LNCaP clone FGC (cell line): ENCODE data around the gene NOVA2.

Source experiments
- DNase-seq: peaks from one replicate; pipeline ENCODE4 v3.0.0-alpha.2; 2011; ENCODE audit warnings: low read depth
- H3K4me3 ChIP-seq: 2 replicates; pipeline ENCODE4 v1.5.1; 2011; ENCODE audit warnings: mild to moderate bottlenecking, low read depth, low read length, control low read depth
- TF ChIP-seq, protein P1 (sequence below): IDR thresholded peaks from 2 replicates; pipeline ENCODE4 v1.5.1; 2012; ENCODE audit warnings: mild to moderate bottlenecking; ENCODE audit not compliant: control insufficient read depth, insufficient read depth; ENCODE audit errors: extremely low read depth

NOVA2 gene

DNA sequence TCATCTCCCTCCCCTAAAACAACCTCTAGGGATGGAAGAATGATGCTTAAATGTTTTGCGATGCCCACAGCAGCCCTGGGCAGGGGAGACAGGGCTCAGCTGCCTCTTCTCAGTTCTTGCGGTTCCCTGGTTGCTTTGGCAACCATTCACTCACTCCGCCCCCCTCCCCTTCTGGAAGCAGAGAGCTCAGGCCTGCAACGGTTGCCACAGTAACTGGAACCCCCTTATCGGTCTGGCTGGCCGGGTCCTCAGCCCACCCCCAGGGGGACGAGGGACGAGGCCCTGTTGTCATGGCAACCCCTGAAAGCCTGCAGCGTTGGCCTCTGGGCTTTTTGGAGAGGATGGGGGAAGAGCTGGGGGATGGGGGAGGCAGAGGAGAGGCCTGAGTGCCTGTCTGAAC is 19.5 kb downstream of the NOVA2 start:
- no peak overlapping the region for H3K4me3 ChIP-seq
- no peak for DNase-seq
- TF ChIP-seq, protein P1, sequence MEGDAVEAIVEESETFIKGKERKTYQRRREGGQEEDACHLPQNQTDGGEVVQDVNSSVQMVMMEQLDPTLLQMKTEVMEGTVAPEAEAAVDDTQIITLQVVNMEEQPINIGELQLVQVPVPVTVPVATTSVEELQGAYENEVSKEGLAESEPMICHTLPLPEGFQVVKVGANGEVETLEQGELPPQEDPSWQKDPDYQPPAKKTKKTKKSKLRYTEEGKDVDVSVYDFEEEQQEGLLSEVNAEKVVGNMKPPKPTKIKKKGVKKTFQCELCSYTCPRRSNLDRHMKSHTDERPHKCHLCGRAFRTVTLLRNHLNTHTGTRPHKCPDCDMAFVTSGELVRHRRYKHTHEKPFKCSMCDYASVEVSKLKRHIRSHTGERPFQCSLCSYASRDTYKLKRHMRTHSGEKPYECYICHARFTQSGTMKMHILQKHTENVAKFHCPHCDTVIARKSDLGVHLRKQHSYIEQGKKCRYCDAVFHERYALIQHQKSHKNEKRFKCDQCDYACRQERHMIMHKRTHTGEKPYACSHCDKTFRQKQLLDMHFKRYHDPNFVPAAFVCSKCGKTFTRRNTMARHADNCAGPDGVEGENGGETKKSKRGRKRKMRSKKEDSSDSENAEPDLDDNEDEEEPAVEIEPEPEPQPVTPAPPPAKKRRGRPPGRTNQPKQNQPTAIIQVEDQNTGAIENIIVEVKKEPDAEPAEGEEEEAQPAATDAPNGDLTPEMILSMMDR = no peak

DNA sequence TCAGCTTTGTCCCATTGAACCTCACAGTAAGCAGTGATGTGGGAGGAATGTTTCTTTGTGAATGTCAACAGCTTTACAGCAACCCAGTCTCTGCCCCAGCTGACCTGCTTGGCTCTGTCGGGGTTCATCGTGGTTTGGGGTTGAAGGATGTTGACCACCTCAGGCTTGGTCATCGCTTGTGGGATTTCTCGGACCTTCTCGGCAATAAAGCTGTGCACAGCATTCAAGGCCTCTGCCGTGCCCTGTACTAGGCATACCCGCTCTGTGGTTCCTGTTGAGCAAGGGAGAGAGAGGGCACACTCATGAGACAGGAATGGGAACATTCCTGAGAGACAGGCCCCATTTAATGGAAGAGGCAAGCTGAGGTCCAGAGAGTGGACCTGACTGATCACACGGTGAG is 20.0 kb downstream of the NOVA2 start:
- H3K4me3 ChIP-seq = no peak overlapping the region
- DNase-seq = no peak
- TF ChIP-seq, protein P1 = no peak

DNA sequence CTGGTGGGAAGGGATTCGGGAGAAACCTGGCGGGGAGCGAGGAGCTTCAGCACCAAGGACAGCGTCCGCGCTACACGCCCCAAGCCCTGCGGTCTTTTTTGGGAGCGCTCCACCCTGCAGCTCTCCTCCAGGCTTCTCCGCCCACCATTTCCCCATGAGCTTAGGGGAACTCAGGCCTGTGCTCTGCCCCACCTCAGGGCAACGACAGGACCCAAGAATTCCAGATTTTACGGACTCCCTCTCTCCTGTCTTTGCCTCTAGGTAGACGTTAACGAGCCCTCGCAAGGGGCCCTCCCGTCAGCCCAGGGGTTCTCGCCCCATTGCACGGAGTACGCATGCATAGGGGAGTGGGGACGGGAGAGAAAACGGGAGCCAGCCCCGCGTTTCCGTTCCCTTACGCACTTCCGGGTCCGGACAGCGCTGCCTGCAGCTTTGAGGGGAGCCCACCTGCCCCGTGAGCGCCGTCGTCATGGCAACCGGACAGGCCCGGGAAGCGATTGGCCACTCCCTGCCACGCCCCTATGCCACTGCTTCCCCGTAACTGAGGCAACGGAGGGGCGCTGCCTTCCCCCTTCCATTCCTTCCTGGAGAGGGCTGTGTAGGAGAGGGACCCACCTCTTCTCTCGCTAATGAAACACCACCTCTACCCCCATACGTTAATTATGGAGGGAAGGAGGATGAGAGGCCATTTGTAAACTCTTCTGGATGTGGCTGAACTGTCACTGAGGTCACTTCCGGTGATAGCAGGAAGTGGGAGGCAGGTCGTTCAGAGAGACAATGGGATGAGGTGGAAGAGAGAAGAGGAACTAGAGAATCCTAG is 20.8 kb downstream of the NOVA2 start:
- TF ChIP-seq, protein P1 = no peak
- DNase-seq = no peak
- no peak overlapping the region for H3K4me3 ChIP-seq

DNA sequence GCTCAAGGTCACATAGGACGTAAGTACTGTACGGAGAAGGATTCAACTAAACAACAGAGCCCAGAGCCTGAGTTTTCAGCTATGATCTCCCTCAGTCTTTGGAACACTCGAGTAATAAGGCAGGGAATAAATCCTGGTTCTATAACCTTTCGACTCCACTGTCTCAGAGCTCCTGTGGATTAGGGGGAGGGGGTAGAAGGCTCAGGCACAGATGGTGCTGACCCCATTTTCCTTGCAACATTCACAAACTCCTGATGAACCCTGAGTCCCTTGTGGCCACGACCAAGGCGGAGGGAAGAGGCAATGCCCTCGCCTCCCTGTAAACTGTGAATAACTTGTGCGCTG is 21.4 kb downstream of the NOVA2 start:
- DNase-seq = no peak
- no peak overlapping the region for H3K4me3 ChIP-seq
- TF ChIP-seq, protein P1 = no peak

DNA sequence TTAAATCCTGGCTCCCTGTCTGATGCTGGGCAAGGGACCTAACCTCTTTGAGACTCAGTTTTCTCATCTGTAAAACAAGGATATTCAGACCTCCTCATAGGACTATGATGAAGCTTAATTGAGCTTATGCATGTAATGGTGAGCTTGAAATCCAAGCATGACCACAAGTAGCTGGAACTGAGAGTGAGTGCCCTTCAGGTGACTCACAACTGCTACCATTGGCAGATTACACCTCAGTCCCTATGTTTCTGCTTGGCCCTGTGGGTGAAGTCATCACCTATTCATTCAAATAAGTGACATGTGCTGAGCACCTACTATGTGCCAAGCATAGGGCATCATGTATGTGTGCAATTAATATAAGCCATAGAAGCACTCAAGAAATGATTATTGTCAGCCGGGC is 25.7 kb downstream of the NOVA2 start:
- no peak overlapping the region for H3K4me3 ChIP-seq
- DNase-seq = no peak
- TF ChIP-seq, protein P1 = no peak

DNA sequence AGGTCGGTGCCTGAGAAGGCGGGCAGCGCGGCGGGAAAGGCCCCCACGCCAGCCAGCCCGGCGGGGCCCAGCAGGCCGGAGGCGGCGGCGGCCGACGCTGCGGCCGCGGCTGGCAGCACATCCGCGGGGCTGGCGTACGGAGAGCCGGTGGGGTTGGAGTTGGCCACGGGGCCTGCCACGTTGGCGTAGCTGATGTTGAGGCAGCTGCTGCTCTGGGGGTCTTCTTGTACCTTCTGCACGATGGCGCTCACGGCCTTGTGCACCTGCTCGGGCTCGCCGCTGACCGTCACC is 33.2 kb downstream of the NOVA2 start:
- TF ChIP-seq, protein P1 = no peak
- DNase-seq = no peak
- H3K4me3 ChIP-seq = no peak overlapping the region

DNA sequence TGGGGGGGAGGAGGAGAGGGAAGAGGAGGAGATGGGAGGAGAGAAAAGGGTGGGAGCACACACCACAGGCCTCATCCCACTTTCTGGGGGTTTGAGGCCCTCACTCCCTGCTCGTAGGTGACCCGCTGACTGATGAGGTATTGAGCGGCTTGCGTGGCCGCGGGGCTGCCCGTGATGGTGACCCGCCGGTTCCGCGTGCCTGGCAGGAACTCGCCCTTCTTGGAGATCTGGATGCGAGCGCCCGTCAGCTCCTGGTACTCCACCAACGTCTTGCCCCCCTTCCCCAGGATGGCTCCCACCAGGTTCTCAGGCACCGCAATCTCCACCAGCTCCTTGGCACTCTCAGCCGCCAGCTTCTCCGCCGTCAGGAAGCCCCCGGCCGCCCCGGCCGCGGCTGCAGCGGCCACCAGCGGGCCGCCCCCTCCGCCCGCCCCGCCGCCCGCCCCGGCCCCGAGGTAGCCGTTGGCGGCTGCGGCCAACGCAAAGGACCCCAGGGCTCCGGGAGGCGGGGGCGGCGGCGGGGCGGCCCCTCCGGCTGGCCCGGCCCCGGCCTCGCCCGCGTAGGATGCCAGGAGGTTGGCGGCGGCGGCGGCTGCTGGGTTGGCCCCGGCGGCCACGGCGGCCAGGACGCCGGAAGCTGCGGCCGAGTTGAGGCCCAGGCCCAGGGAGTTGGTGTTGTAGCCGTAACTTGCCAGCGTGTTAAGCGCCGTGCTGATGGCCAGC is 33.7 kb downstream of the NOVA2 start:
- TF ChIP-seq, protein P1 = no peak
- no peak overlapping the region for H3K4me3 ChIP-seq

More for the DNA sequence above, 33.7 kb downstream of the NOVA2 start:
- DNase-seq = no peak
